T1000 (cell line): Measurements from ENCODE around the gene ZNF385C.

Experiments used
- DNase-seq: peaks from one replicate; lab custom pipeline; 2025; ENCODE audit warnings: mixed read lengths; lab: John Stamatoyannopoulos, UW

The ZNF385C gene

GRCh38 chr17:42125565-42125964 is 27.3 kb upstream of the ZNF385C start:
- no peak for DNase-seq

GRCh38 chr17:42124256-42124655 is 26.0 kb upstream of the ZNF385C start:
- no peak for DNase-seq

GRCh38 chr17:42122371-42123303 is 24.4 kb upstream of the ZNF385C start, which contains the start of gene HSPB9:
HSPB9 (plus strand) TSS chr17:42122804; CDS start chr17:42122851, 47 bp downstream.
- DNase-seq = no peak

- peak; percentile 67 for DNase-seq
Observed at GRCh38 chr17:42120770-42121769, 22.8 kb upstream of the ZNF385C start, which contains the start of gene KAT2A. KAT2A (minus strand) TSS chr17:42121367; CDS start chr17:42121304, 63 bp downstream.

GRCh38 chr17:42120161-42120769 is 22.0 kb upstream of the ZNF385C start:
- no peak for DNase-seq

- DNase-seq = no peak
Observed at GRCh38 chr17:42119301-42119700, 21.0 kb upstream of the ZNF385C start.

GRCh38 chr17:42118545-42118944 is 20.3 kb upstream of the ZNF385C start:
- no peak for DNase-seq

GRCh38 chr17:42118126-42118510 is 19.8 kb upstream of the ZNF385C start:
- DNase-seq = no peak

- no peak for DNase-seq
Observed at GRCh38 chr17:42117397-42118125, 19.3 kb upstream of the ZNF385C start.

GRCh38 chr17:42116705-42117396 is 18.6 kb upstream of the ZNF385C start:
- DNase-seq = peak; percentile 36

GRCh38 chr17:42114118-42114517 is 15.8 kb upstream of the ZNF385C start:
- DNase-seq = no peak

- DNase-seq = no peak
Observed at GRCh38 chr17:42113293-42114069, 15.2 kb upstream of the ZNF385C start.

- no peak for DNase-seq
Observed at GRCh38 chr17:42112552-42113176, 14.4 kb upstream of the ZNF385C start, which contains the start of gene DHX58. DHX58 (minus strand) TSS chr17:42112714; CDS start chr17:42111892, 822 bp downstream.

- DNase-seq = no peak
Observed at GRCh38 chr17:42111871-42112551, 13.7 kb upstream of the ZNF385C start.

- DNase-seq = no peak
Observed at GRCh38 chr17:42111265-42111636, 13.0 kb upstream of the ZNF385C start.

- no peak for DNase-seq
Observed at GRCh38 chr17:42110301-42111264, 12.3 kb upstream of the ZNF385C start.

GRCh38 chr17:42109086-42109485 is 10.8 kb upstream of the ZNF385C start:
- DNase-seq = no peak
